ENCODE data around the gene ADM5.

Gene ADM5

GRCh38 chr19:49689133-49690078 lies at the start of gene ADM5:
ADM5 (plus strand) TSS chr19:49689594; CDS start chr19:49689838, 244 bp downstream.
- H3K4me3 Mint-ChIP-seq = peak within 1 kb of the TSS; percentile 52
- intact Hi-C loops (cut with micrococcal nuclease) = no loop called here

DNA sequence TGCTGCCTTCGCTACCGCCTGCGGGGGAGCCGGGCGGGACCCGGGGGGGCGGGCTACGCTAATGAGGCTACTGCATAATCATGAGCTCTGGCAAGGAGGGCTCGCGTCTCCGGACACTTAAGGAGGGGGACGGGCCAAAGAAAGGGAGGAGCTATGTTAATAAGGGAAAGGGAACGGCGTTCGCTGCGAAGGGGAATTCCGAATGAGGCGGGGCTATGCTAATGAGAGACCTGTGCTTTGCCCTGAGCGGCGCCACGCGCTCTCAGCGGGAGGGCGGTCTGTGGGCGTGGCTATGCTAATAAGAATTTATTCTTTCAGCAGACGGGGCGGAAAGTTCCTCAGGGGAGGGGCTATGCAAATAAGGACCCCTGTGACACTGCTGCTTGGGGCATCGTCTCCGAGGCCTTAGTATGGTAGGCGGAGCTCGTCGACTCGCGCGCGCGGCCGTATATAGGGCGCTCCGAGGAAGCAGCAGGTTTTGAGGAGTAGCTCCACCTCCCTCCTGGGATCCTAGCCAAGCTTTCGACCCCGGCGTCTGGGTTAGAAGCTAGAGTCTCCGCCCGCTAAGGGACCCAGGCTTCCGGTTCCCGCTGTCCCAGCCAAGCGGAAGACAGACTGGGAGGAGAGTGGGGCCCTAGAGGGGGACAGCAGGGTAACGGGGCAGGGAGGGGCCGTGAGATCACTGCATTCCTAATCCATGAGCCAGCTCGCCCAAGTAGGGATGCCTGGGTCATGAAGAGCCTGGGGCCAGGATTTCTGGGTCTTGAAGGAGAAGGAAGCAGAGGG lies 49.1 kb upstream of the ADM5 start, which contains the start of gene RRAS:
RRAS (minus strand) TSS at position 31 of the 786 bp plus-strand sequence. CDS start 45 bp downstream, outside the sequence.
- peak within 1 kb of the TSS; percentile 100 for H3K27ac Mint-ChIP-seq
- H3K4me3 Mint-ChIP-seq = peak within 1 kb of the TSS; percentile 99
- intact Hi-C loops (cut with micrococcal nuclease) = loop anchor here (1.0 to 5.0 kb wide), 6 partner anchors 24 to 188 kb away; partner anchors contain the start of genes ALDH16A1, BCL2L12, FUZ and IRF3
- peaks cover 3% of the 10 kb centered on the region for H3K27me3 Mint-ChIP-seq
- peaks cover 53% of the 10 kb centered on the region for H3K36me3 Mint-ChIP-seq (ENCODE audit: low read depth)
- H3K9me3 Mint-ChIP-seq = no peaks in the 10 kb centered on the region
- peaks cover 70% of the 10 kb centered on the region for H3K4me1 Mint-ChIP-seq (ENCODE audit: low read depth)

More at GRCh38 chr19:49689133-49690078, at the start of gene ADM5:
- Mint-ChIP-seq H3K27me3 (peaks cover 54% of the 10 kb centered on the region), H3K27ac (peak within 1 kb of the TSS; percentile 61), H3K36me3 (ENCODE audit: low read depth) (peaks cover 52% of the 10 kb centered on the region), H3K9me3 (no peaks in the 10 kb centered on the region), H3K4me1 (ENCODE audit: low read depth) (peaks cover 47% of the 10 kb centered on the region)

DNA sequence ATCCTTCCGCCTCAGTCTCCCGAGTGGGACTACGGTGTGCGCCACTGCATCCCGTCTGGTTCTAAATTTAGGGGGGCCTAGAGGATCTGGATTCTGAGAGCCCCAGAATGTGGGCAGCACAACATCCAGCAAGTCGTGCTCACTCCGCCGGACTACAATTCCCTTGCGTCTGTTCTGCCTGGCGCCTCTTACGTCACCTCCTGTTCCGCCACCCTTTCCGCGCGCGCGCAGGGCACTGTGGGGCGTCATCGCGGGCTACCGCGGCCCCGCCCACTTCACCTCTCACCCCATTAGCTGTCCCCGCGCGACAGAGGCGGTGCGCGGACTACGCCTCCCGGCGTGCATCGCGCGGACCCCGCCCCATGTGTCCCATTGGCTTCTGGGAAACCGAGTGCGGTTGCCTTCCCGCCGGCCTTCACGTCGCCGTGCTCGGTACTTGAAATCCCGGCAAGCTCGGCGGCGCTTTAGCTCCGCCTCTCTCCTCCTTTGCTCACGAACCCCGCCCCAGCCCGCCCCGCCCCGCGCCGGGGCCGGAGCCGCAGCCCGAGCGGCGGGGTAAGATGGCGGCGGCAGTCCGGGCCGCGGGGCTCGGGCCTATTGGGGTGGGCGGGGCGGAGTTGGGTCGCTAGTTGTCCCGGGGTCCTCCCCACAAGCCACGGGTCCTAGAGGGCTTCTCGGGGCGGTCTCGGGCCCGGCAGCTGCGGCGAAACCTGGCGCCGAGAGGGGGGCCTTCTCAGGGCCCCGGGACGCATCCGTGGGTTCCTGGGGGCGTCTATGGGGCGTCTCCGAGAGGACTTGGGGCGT lies 47.5 kb upstream of the ADM5 start, which contains the start of gene SCAF1:
SCAF1 (plus strand) TSS at position 522 of the 804 bp plus-strand sequence. CDS start 2,818 bp downstream, outside the sequence.
- Mint-ChIP-seq H3K27ac (peak within 1 kb of the TSS; percentile 100), H3K27me3 (no peaks in the 10 kb centered on the region), H3K4me1 (ENCODE audit: low read depth) (peaks cover 64% of the 10 kb centered on the region), H3K9me3 (no peaks in the 10 kb centered on the region), H3K36me3 (ENCODE audit: low read depth) (peaks cover 53% of the 10 kb centered on the region), H3K4me3 (peak within 1 kb of the TSS; percentile 99)
- intact Hi-C loops (cut with micrococcal nuclease) = loop anchor here (1.0 to 5.0 kb wide), 5 partner anchors 23 to 190 kb away; partner anchors contain the start of genes ALDH16A1, BCL2L12, FUZ and IRF3

DNA sequence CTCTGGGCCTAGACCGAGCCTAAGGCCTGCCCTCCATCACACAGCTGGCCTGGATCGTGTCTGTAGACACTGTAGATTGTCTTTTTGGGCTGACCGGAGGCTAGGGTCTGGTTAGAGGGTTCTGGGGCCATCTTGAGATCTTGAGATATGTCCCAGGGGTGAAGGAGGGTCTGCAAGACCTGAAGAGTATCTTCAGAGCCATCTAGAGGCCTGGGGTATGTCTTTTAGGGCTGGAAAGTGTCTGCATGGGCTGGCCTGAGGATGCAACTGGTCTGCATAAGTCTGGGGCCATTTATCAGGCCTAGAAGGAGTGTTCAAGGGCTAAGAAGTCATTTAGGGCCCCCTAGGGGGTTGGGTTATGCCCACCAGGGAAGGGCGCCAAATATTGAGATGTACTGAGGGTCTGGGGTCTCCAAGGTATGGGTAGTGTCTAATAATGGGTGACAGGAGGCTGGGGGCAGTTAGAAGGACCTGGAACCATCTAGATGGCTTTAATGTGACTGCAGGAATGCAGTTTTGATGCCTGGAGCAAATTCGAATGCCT lies 46.8 kb upstream of the ADM5 start:
- H3K4me1 Mint-ChIP-seq (ENCODE audit: low read depth) = peaks cover 61% of the 10 kb centered on the region
- intact Hi-C loops (cut with micrococcal nuclease) = loop anchor here (1.0 to 5.0 kb wide), 2 partner anchors 52 to 190 kb away; partner anchors contain the start of genes ALDH16A1 and PIH1D1

DNA sequence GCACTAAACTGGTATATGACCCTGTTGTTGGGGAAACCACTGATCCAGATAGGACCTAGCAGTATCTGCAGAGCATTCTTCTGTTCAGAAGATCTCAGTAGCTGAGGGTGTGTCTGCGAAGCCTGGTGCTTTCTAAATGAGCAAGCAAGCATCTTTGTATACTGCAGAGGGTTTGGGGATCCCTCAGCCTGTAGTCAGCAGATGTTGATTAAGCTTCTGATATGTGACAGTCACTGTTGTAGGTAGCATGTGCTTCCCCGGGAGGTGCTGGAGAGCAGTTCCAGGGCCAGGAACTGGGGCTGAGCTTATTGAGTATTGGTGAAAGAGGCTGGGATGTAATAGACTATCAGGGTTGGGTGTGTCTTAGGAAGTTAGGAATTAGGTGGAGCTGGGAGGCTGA lies 45.9 kb upstream of the ADM5 start:
- H3K9me3 Mint-ChIP-seq = no peaks in the 10 kb centered on the region
- intact Hi-C loops (cut with micrococcal nuclease) = loop anchor here (5.0 kb wide), 1 partner anchor 191 kb away; the partner anchor contains the start of genes ALDH16A1 and PIH1D1
- H3K27ac Mint-ChIP-seq = no peak overlapping the region
- no peak overlapping the region for H3K4me3 Mint-ChIP-seq
- peaks cover 67% of the 10 kb centered on the region for H3K36me3 Mint-ChIP-seq (ENCODE audit: low read depth)
- H3K27me3 Mint-ChIP-seq = no peaks in the 10 kb centered on the region
- peaks cover 52% of the 10 kb centered on the region for H3K4me1 Mint-ChIP-seq (ENCODE audit: low read depth)

More for the DNA sequence above, 46.8 kb upstream of the ADM5 start:
- peaks cover 58% of the 10 kb centered on the region for H3K36me3 Mint-ChIP-seq (ENCODE audit: low read depth)
- peak overlapping the region; percentile 99 for H3K4me3 Mint-ChIP-seq
- H3K27me3 Mint-ChIP-seq = no peaks in the 10 kb centered on the region
- H3K9me3 Mint-ChIP-seq = no peaks in the 10 kb centered on the region
- peak overlapping the region; percentile 100 for H3K27ac Mint-ChIP-seq

GRCh38 chr19:49645592-49645991 lies 43.8 kb upstream of the ADM5 start:
- H3K27ac Mint-ChIP-seq = no peak overlapping the region
- H3K27me3 Mint-ChIP-seq = no peaks in the 10 kb centered on the region
- H3K4me3 Mint-ChIP-seq = no peak overlapping the region
- intact Hi-C loops (cut with micrococcal nuclease) = no loop called here
- H3K36me3 Mint-ChIP-seq (ENCODE audit: low read depth) = peaks cover 77% of the 10 kb centered on the region
- peaks cover 39% of the 10 kb centered on the region for H3K4me1 Mint-ChIP-seq (ENCODE audit: low read depth)
- no peaks in the 10 kb centered on the region for H3K9me3 Mint-ChIP-seq

GRCh38 chr19:49645995-49646394 lies 43.4 kb upstream of the ADM5 start:
- H3K27me3 Mint-ChIP-seq = no peaks in the 10 kb centered on the region
- H3K27ac Mint-ChIP-seq = no peak overlapping the region
- intact Hi-C loops (cut with micrococcal nuclease) = no loop called here
- H3K9me3 Mint-ChIP-seq = no peaks in the 10 kb centered on the region
- peaks cover 35% of the 10 kb centered on the region for H3K4me1 Mint-ChIP-seq (ENCODE audit: low read depth)
- peaks cover 77% of the 10 kb centered on the region for H3K36me3 Mint-ChIP-seq (ENCODE audit: low read depth)
- H3K4me3 Mint-ChIP-seq = no peak overlapping the region

GRCh38 chr19:49646586-49646985 lies 42.8 kb upstream of the ADM5 start:
- intact Hi-C loops (cut with micrococcal nuclease) = no loop called here
- no peak overlapping the region for H3K27ac Mint-ChIP-seq
- H3K4me3 Mint-ChIP-seq = no peak overlapping the region
- peaks cover 81% of the 10 kb centered on the region for H3K36me3 Mint-ChIP-seq (ENCODE audit: low read depth)
- no peaks in the 10 kb centered on the region for H3K9me3 Mint-ChIP-seq
- H3K27me3 Mint-ChIP-seq = no peaks in the 10 kb centered on the region
- H3K4me1 Mint-ChIP-seq (ENCODE audit: low read depth) = peaks cover 33% of the 10 kb centered on the region

- Mint-ChIP-seq H3K36me3 (ENCODE audit: low read depth) (peaks cover 96% of the 10 kb centered on the region), H3K27me3 (no peaks in the 10 kb centered on the region), H3K27ac (no peak overlapping the region), H3K4me1 (ENCODE audit: low read depth) (peaks cover under 1% of the 10 kb centered on the region), H3K9me3 (no peaks in the 10 kb centered on the region), H3K4me3 (no peak overlapping the region)
- intact Hi-C loops (cut with micrococcal nuclease) = no loop called here
These were observed 38.2 kb upstream of the ADM5 start for GRCh38 chr19:49651029-49651819.

DNA sequence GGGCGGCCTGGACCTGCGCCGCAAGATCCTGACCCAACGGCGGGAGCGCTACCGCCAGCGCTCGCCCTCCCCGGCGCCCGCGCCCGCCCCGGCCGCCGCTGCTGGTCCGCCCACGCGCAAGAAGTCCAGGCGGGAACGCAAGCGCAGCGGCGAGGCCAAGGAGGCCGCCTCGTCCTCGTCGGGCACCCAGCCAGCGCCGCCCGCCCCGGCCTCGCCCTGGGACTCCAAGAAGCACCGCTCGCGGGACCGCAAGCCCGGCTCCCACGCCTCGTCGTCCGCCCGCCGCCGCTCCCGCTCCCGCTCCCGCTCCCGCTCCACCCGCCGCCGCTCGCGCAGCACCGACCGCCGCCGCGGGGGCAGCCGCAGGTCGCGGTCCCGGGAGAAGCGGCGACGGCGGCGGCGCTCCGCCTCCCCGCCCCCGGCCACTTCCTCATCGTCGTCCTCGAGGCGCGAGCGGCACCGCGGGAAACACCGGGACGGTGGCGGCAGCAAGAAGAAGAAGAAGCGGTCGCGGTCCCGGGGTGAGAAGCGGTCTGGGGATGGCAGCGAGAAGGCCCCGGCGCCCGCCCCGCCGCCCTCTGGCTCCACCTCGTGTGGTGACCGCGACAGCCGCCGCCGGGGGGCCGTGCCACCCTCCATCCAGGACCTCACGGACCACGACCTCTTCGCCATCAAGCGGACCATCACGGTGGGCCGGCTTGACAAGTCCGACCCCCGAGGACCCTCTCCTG lies 37.4 kb upstream of the ADM5 start:
- Mint-ChIP-seq H3K9me3 (no peaks in the 10 kb centered on the region), H3K27ac (no peak overlapping the region), H3K36me3 (ENCODE audit: low read depth) (peaks cover 96% of the 10 kb centered on the region), H3K27me3 (no peaks in the 10 kb centered on the region), H3K4me1 (ENCODE audit: low read depth) (no peaks in the 10 kb centered on the region), H3K4me3 (no peak overlapping the region)
- intact Hi-C loops (cut with micrococcal nuclease) = no loop called here

- intact Hi-C loops (cut with micrococcal nuclease) = no loop called here
- Mint-ChIP-seq H3K9me3 (no peaks in the 10 kb centered on the region), H3K36me3 (ENCODE audit: low read depth) (peaks cover 96% of the 10 kb centered on the region)
These were observed 36.6 kb upstream of the ADM5 start for GRCh38 chr19:49652551-49653465.

More at GRCh38 chr19:49652551-49653465, 36.6 kb upstream of the ADM5 start:
- Mint-ChIP-seq H3K4me3 (no peak overlapping the region), H3K4me1 (ENCODE audit: low read depth) (no peaks in the 10 kb centered on the region), H3K27me3 (no peaks in the 10 kb centered on the region), H3K27ac (no peak overlapping the region)

All from dendritic cell treated with granulocyte-macrophage colony-stimulating factor and Interleukin-4, amounts not matched to agents 40 ng/mL and 50 ng/mL, for 4 days (primary cell).